ENCODE results near the gene ZNF605.

DNA sequence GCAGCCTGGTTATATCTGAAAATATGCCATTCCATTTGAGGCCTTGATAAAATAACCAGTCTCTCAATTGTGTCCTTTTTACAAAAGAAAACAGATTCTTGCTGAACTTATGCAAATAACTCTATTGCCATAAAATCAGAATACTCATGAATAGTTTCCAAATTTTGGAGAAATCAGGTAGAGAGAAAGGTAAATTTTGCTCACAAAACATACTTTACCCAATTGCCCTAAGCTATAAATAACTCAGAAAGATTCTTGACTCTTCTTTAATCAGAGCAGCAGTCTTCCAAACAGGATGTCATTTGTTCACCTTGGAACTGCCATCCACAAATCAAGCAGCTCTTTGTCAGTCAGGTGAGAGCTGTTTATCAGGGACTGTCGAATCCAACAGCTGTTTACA lies 42.6 kb upstream of the ZNF605 start:
- TF ChIP-seq TAF1 (IDR thresholded peaks at IDR 0.05; ENCODE audit: low read depth) (no peak), TCF12 (IDR thresholded peaks at IDR 0.05; ENCODE audit: low read depth) (no peak)
- TF ChIP-seq, protein P1, sequence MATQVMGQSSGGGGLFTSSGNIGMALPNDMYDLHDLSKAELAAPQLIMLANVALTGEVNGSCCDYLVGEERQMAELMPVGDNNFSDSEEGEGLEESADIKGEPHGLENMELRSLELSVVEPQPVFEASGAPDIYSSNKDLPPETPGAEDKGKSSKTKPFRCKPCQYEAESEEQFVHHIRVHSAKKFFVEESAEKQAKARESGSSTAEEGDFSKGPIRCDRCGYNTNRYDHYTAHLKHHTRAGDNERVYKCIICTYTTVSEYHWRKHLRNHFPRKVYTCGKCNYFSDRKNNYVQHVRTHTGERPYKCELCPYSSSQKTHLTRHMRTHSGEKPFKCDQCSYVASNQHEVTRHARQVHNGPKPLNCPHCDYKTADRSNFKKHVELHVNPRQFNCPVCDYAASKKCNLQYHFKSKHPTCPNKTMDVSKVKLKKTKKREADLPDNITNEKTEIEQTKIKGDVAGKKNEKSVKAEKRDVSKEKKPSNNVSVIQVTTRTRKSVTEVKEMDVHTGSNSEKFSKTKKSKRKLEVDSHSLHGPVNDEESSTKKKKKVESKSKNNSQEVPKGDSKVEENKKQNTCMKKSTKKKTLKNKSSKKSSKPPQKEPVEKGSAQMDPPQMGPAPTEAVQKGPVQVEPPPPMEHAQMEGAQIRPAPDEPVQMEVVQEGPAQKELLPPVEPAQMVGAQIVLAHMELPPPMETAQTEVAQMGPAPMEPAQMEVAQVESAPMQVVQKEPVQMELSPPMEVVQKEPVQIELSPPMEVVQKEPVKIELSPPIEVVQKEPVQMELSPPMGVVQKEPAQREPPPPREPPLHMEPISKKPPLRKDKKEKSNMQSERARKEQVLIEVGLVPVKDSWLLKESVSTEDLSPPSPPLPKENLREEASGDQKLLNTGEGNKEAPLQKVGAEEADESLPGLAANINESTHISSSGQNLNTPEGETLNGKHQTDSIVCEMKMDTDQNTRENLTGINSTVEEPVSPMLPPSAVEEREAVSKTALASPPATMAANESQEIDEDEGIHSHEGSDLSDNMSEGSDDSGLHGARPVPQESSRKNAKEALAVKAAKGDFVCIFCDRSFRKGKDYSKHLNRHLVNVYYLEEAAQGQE (IDR thresholded peaks at IDR 0.05; ENCODE audit: low read depth) = no peak
